ENCODE results near the gene NHERF2.
A peak's percentile ranks its signal among the peaks of the same experiment; 100 is the strongest.

The NHERF2 gene

GRCh38 chr16:2015117-2015946 lies 11.4 kb upstream of the NHERF2 start:
- no peak overlapping the region for H3K4me3 Mint-ChIP-seq
- H3K27ac Mint-ChIP-seq: no peak overlapping the region
- H3K9me3 Mint-ChIP-seq: no peaks in the 10 kb centered on the region
- H3K27me3 Mint-ChIP-seq (ENCODE audit: low read depth): peaks cover 13% of the 10 kb centered on the region
- H3K36me3 Mint-ChIP-seq (ENCODE audit: low read depth): no peaks in the 10 kb centered on the region
- H3K4me1 Mint-ChIP-seq: peaks cover 2% of the 10 kb centered on the region
- no peak for TF ChIP-seq CTCF (IDR thresholded peaks at IDR 0.05; ENCODE audit: unreplicated experiment in 3 of 3)

- no peaks in the 10 kb centered on the region for H3K36me3 Mint-ChIP-seq (ENCODE audit: low read depth)
- TF ChIP-seq CTCF (IDR thresholded peaks at IDR 0.05; ENCODE audit: unreplicated experiment in 3 of 3): no peak
- H3K4me3 Mint-ChIP-seq: no peak overlapping the region
- H3K27me3 Mint-ChIP-seq (ENCODE audit: low read depth): peaks cover 18% of the 10 kb centered on the region
- H3K27ac Mint-ChIP-seq: no peak overlapping the region
- H3K9me3 Mint-ChIP-seq: no peaks in the 10 kb centered on the region
- H3K4me1 Mint-ChIP-seq: no peaks in the 10 kb centered on the region
These were observed 10.8 kb upstream of the NHERF2 start for GRCh38 chr16:2015947-2016208.

GRCh38 chr16:2016407-2016922 lies 10.2 kb upstream of the NHERF2 start:
- peaks cover 22% of the 10 kb centered on the region for H3K27me3 Mint-ChIP-seq (ENCODE audit: low read depth)
- no peaks in the 10 kb centered on the region for H3K36me3 Mint-ChIP-seq (ENCODE audit: low read depth)
- H3K4me3 Mint-ChIP-seq: no peak overlapping the region
- TF ChIP-seq CTCF (IDR thresholded peaks at IDR 0.05; ENCODE audit: unreplicated experiment in 3 of 3): peak; percentile 34 to 43 (median 39)
- no peaks in the 10 kb centered on the region for H3K4me1 Mint-ChIP-seq
- no peak overlapping the region for H3K27ac Mint-ChIP-seq
- no peaks in the 10 kb centered on the region for H3K9me3 Mint-ChIP-seq

GRCh38 chr16:2019518-2019920 lies 7.2 kb upstream of the NHERF2 start, which contains the start of gene NPW:
Gene NPW, plus strand, starts transcription at chr16:2019785.
- peak within 1 kb of the TSS; percentile 79 to 84 (median 80) for H3K4me3 Mint-ChIP-seq
- no peak for TF ChIP-seq CTCF (IDR thresholded peaks at IDR 0.05; ENCODE audit: unreplicated experiment in 3 of 3)
- no peaks in the 10 kb centered on the region for H3K36me3 Mint-ChIP-seq (ENCODE audit: low read depth)
- peak within 1 kb of the TSS in 2 of 3 experiments; percentile 49 for H3K27ac Mint-ChIP-seq
- H3K27me3 Mint-ChIP-seq (ENCODE audit: low read depth): peaks cover 30% of the 10 kb centered on the region
- no peaks in the 10 kb centered on the region for H3K9me3 Mint-ChIP-seq
- H3K4me1 Mint-ChIP-seq: peaks cover 18% of the 10 kb centered on the region

GRCh38 chr16:2019921-2020831 lies 6.5 kb upstream of the NHERF2 start:
- peak overlapping the region in 2 of 3 experiments; percentile 49 for H3K27ac Mint-ChIP-seq
- no peaks in the 10 kb centered on the region for H3K36me3 Mint-ChIP-seq (ENCODE audit: low read depth)
- TF ChIP-seq CTCF (IDR thresholded peaks at IDR 0.05; ENCODE audit: unreplicated experiment in 3 of 3): no peak
- peak overlapping the region; percentile 79 to 84 (median 80) for H3K4me3 Mint-ChIP-seq
- H3K9me3 Mint-ChIP-seq: no peaks in the 10 kb centered on the region
- H3K27me3 Mint-ChIP-seq (ENCODE audit: low read depth): peaks cover 30% of the 10 kb centered on the region
- H3K4me1 Mint-ChIP-seq: peaks cover 19% of the 10 kb centered on the region
